ENCODE results near the gene SAMD1.

The SAMD1 gene

DNA sequence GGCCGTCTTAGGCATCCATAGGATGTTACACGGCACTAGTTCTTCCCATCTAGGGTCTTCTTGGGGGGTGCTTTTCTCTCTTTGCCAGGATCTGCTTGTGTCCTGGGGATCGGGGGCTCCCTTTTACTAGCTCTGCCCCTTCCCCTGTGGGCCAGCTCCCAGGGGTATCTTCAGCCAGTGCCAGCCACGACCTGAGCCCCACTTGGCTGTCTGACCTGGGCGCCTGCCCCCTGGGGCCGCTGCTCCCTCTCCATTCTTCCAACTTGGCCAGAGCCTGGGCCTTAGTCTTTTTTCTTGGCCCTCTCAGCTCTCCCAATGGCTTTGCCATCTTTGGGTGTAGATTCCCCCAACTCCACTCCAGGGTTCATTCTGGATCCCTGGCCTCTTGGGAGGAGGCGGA is 23.9 kb upstream of the SAMD1 start:
- FAIRE-seq = no peak
- DNase-seq (ENCODE audit: extremely low spot score, insufficient read length, low read depth) = no peak

DNA sequence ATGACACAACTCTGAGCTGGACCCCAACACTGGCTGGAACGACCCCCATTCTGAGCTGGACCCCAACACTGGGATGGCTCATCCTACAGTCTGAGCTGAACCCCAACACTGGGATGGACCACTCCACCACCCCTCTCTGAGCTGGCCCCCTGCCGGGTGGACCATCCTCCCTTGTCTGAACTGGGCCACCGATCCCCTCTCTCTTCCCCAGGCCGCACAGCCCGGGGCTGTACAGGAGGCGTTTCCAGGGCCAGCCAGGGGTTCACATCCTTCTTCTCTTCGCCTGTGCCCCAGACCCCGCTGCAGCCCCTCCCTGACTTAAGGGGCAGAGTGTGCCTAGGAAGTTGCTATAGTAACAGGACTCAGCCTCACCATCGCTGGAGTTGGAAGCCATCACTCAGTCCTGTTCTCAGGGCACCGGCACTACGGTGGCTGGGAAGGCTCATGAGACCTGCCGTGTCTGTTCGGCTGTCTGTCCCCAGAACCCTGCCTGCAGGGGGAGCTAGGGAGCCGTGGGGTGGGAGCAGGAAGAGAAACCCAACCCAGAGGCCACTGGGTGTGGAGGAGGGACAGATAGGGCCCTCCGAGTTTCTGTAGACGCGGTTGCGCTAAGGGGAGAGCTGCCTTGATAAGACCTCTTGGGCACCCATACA is 23.3 kb upstream of the SAMD1 start:
- no peak for DNase-seq (ENCODE audit: extremely low spot score, insufficient read length, low read depth)
- FAIRE-seq = no peak

DNA sequence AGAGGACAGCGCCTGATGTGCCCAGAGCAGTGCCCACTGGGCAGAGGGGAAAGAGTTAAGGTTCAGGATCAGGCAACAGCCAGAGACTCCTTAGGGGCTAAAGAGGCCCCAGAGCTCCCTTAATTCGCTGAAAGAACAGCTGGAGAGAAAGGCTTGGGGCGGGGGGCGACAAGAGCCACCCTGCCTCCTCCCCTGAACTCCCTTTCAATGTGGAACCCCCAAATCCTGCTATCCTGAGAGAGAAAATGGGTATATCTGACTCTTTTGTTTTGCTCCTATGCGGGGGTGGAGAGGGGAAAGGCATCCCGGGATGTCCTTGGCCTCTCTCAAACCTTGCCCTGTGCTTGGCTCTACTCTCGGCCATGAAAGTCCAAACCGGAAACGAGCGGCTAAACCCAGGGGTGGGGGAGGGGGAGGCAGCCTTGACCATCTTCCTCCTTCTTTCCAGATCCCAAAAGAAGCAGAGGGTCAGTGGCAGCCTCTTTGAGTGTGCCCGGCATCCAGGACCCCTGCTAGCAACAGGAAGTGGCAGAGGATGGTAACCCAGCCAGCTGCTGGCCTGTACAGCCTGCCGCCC is 22.3 kb upstream of the SAMD1 start:
- no peak for FAIRE-seq
- DNase-seq (ENCODE audit: extremely low spot score, insufficient read length, low read depth) = no peak

DNA sequence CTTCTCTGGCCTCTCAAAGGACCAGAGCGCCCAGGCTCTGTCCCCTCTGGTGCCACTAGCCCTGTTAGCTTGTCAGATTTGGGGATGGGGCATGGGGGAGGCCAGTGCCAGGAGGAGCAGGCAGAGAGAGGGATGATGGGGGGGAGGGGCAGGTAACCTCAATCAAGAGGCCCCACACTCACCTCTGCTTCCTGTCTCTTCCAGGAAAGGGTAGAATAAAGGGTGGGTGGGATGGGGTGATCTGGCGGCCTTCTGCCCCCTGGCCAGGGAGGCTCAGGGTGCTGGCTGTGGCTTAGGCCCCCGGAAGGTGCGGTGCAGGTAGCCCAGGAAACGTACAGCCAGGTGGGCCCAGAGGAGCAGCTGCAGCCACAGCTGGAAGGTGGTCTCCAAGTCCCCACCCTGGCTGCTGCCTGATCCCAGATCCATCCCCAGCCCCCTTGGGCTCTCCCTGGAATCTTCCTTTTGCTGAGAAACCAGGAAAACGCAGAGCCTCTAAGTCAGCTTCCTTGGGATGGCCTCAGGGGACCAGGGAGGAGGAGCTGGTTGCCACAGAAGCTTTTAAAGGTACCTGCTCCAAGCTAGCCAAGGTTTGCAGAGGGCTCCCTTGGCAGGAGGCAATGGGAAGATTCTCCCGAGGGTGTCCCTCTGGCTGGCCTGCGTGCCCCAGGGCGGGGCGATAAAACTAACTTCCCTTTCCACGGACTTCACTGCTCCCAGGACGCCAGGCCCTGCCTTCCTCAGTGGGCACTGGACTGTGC is 21.7 kb upstream of the SAMD1 start:
- DNase-seq (ENCODE audit: extremely low spot score, insufficient read length, low read depth) (no peak), FAIRE-seq (no peak)

DNA sequence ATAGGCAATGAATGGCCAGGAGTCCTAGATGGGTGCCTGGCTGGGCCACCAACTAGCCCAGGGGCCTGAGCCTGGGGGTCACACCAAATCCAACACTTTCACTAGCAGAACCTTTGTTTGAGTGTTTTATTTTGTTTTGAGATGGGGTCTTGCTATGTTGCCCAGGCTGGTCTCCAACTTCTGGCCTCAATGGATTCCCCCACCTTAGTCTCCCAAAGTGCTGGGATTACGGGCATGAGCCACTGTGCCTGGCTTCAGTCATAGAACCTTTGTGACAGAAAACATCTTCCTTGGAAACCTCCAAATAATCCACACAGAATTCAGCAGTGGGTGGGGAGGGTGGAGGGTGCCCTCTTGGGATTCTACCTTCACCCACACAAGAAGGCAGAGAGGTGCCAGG is 20.9 kb upstream of the SAMD1 start:
- DNase-seq (ENCODE audit: extremely low spot score, insufficient read length, low read depth) (no peak), FAIRE-seq (no peak)

DNA sequence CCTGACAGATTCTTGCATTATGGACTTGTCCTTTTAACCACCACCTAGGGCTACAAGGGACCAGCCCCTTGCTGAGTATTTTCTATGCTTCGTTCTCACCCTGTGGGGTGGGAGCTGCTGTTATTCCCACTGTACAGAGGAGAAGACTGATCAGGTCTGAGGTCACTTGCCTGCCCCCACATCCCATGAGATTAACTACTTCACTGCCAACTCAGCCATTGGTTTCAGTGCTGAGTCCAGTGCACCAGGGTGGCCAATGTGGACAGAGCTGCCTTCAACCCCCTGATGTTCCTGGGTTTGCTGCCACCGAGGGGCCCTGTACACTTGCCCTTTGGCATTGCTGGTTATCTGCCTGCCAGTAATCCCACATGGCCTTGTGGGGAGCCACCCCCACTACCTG is 20.1 kb upstream of the SAMD1 start:
- DNase-seq (ENCODE audit: extremely low spot score, insufficient read length, low read depth) (no peak), FAIRE-seq (no peak)

DNA sequence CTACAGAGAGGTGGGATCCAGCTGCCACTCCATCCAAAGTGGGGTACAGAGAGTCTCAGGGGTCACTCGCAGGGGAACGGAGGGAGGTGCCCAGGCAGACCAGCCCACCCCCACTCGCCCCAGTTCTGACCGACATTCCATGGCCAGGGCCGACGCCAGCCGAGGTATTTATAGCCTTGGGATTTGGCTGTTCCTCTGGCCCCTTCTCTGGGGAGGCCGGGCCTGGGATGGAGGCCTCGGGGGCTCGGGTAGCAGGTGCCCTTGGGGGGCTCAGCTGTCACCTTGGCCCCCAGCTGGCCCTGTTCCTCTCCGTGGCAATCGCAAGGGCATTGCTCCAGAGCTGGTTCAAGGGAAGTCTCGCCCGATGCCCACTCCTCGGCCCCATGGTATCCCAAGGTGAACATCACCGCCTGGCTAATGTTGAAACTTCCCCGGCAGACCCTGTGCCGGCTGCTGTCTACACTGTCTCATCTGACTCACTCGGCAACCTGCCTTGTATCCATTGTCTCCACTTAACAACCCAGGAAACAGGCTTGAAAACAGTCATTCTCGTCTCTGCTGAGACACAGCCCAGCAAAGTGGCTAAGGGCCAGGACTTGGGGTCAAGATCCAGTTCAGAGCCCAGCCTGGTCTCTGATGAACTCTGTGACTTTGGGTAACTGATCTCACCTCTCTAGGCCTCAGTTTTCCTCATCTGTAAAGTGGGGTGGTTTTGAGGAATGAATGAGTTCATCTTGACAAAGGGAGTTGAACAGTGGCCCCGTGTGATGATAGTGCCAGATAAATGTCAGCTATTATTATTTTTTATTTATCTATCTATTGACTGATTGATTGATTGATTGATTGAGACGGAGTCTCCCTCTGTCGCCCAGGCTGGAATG is 17.3 kb upstream of the SAMD1 start:
- FAIRE-seq (no peak), DNase-seq (ENCODE audit: extremely low spot score, insufficient read length, low read depth) (no peak)

DNA sequence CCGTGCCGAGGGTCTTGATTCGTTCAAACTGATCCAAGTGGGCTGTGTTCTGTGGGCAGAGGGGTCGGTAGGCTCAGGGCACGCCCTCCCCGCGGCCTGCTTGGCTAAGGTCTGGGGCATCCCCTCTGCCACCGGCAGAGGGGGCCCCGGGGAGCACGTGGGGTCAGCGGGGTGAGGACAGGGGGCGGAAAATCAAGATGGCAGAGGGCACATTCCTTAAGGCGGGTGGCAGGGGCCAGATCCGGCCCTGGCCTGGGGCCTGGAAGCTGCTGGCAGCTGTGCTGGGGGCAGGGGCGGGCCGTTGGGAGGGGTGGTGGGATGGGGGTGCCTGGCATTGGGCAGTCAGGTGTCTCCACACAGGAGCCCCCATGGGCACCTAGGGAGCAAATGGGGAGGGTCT is 16.3 kb upstream of the SAMD1 start:
- no peak for DNase-seq (ENCODE audit: extremely low spot score, insufficient read length, low read depth)
- no peak for FAIRE-seq

DNA sequence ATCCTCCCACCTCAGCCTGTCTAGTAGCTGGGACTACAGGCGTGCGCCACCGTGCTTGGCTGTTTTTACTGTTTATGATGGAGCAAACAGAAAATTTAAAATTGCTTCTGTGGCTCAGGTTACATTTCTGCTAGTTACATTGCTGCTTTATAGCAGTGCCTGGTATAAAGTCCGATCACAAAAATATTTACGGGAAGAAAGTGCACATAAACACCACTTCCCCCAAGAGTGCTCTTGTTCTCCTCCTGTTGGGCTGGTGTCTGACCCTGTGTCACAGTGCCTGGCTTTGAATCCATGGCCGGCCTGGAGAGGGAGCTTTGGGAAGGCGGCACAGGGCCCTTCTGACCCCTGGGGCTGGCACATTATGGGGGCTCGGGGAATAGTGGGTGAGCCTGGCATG is 15.1 kb upstream of the SAMD1 start:
- DNase-seq (ENCODE audit: extremely low spot score, insufficient read length, low read depth) = no peak
- no peak for FAIRE-seq

DNA sequence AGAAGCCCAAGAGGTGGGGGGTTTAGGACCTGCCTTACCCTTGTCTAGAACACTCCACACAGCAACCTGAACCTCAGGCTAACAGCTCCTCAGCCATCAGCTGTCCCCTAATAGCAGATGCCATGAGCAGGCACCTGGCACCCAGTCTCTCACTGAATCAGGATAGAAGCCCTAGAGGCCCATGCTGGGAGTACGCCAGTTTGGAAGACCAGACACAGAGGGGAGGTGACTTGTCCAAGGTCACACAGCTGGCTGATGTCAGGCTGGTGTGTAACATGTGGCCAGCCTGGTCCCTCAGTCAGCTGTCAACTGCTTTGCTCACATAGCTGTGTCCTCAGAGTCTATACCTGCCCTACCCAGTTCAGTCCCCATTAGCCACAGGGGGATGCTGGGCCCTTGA is 12.8 kb upstream of the SAMD1 start:
- no peak for FAIRE-seq
- no peak for DNase-seq (ENCODE audit: extremely low spot score, insufficient read length, low read depth)

DNA sequence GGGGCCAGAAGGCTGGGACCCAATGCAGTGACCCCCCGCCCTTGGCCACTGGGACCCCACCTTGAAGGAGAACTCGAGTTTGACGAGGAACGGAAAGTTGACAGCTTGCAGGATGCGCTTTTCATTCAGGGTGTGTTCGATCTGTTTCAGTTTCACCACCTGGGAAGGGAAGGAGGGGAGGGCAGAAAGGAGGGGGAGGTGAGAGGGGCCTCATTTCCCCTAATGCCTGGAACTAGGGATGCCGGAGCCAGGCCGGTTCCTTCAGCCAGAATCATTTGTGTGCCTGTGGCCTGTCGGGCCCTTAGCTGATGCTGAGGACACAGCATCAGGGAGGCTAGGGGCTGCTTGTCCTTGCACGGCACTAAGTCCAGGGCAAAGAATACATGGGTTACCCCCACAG is 12.2 kb upstream of the SAMD1 start:
- no peak for FAIRE-seq
- no peak for DNase-seq (ENCODE audit: extremely low spot score, insufficient read length, low read depth)

DNA sequence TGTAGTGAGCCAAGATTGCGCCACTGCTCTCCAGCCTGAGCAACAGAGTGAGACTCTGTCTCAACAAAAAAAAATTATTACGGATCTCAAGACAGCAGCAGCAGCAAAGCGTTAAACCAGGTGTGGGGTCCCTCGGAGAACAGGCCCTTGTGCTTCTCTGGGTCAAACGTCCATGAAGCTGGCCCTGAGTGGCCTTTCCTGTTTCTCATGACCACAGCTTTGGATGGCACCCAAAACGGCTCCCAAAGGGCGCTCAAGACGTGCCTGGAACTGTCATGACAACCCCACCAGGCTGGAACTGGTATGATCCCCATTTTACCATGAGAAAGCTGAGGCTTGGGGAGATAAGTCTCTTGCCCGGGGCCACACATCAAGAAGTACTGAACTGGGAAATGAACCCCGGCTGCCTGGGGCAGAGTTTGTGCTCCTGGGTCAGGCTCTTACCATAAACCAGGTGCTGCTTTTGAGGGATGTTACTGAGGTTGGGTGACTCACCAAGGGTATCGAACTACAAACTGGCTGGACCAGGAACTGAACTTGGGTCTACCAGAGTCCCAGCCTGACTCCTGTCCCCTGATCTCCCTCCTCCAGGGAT is 11.6 kb upstream of the SAMD1 start:
- DNase-seq (ENCODE audit: extremely low spot score, insufficient read length, low read depth) = no peak
- FAIRE-seq = no peak

DNA sequence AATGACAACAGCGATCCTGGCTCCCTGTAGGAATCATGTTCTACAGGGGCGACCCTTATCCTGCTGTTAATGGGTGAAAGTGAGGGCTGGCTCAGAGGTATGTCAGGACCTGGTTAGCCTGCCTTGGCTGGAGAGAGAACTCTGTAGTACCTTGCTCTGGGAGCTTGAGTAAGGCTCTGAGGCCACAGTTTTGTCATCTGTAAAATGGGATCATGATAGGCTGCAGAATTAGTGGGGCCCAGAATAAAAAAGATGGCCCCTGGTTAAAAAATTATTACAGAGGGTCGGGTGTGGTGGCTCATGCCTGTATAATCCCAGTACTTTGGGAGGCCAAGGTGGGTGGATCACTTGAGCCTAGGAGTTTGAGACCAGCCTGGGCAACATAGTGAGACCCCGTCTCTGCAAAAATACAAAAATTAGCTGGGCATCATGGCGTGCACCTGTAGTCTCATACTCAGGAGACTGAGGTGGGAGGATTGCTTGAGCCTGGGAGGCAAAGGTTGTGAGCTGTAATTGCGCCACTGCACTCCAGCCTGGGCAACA is 10.5 kb upstream of the SAMD1 start:
- no peak for DNase-seq (ENCODE audit: extremely low spot score, insufficient read length, low read depth)
- no peak for FAIRE-seq

DNA sequence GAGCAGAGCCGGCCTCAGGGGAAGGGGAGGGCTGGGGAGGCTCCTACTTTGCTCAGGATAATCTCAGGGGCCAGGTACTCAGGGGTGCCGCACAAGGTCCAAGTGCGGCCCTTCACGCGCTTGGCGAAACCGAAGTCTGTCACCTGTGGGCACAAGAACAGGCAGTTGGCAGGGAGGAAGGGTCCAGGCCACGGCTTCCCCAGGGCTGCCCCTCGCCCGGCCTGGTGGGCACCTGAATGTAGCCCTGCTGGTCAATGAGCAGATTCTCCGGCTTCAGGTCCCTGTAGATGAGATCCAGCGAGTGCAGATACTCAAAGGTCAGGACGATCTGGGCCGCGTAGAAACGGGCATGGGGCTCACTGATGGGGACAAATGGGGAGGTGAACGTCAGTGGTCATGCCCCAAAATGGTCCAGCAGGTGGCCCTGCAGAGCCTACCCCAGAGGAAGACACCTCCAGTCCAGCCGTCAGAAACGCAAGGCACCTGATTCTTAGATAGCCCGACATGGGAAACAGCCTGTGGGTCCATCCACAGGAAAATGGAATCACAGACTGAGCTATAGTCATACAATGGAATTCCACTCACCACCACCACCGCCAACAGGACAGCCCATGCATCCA is 7.1 kb upstream of the SAMD1 start:
- DNase-seq (ENCODE audit: extremely low spot score, insufficient read length, low read depth) (no peak), FAIRE-seq (no peak)

DNA sequence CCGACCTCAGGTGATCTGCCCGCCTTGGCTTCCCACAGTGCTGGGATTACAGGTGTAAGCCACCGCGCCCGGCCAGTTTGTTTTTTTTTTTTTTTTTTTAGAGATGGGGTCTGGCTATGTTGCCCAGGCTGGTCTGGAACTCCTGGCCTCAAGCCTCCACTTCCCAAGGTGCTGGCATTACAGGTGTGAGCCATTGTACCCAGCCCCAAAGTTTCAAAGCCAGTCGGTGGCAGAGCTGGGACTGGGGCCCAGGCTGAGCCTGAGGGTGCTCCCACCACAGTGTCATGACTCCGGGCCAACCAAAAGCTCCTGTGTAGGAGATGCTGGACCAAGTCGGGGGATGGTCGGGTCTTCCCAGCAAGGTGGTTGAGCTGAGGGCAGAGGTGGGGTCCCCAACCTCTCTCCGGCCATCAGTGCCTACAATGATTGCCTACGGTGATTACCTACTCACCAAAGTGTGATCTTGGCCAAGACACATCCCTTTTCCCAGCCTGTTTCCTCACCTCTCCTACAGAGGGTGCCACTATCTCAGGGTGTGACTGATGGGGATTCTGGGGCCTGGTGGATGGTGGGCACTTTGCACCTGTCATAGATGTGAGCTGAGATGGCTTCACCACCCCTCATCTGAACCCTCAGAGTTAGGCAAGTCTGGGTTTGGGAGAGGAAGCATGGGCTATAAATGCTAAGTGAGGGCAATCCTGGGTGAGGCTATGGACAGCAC is 5.9 kb upstream of the SAMD1 start:
- FAIRE-seq (no peak), DNase-seq (ENCODE audit: extremely low spot score, insufficient read length, low read depth) (no peak)

DNA sequence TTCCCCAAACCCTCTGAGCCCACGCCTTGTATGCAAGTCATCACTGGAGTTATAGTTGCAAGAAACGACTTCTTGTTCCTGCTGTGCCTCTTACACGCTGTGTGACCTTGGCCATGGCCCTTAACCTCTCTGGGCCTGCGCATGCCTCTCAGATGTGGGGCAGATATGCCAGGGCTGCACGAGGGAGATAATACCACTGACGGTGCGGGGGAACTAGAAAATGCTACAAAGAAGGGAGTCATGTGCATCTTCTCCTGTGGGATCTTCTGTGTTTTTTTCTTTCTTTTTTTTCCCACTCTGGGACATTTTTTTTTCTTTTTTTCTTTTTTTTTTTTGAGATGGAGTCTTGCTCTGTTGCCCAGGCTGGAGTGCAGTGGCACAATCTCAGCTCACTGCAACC is 4.3 kb upstream of the SAMD1 start:
- FAIRE-seq = no peak

DNA sequence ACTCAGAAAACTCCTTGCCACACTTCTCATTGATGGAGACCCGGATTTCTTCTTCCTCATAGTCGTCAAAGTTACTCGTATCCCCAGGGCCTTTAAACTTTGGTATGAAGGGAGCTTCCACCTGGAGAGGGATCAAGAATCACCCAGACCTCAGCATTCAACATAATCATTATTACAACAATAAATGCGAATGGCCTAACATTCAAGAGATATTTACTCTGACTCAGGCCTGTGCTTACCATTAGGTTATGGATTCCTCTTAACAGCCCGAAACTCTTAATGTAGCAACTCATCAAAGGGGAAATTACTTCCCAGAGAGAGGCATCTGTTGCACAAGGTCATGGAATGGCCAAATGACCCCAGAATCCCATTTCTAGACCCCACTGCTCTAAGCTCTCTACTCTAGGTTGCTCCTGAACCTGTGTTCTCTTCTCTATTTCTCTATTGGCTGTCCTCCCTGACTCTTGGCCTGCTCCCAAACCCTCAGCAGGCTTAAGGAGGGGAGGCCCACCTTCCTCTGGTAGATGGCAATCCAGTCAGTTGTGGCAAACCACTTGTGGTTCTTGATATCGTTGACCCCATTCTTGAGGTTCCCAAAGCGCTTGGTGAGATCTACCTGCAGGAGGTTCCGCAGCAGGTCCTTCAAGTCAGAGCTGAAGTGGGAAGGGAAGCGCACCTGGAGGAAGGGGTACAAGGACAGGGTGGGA is 2.7 kb upstream of the SAMD1 start:
- FAIRE-seq (no peak), DNase-seq (ENCODE audit: extremely low spot score, insufficient read length, low read depth) (no peak)

More for the DNA sequence above, 4.3 kb upstream of the SAMD1 start:
- DNase-seq (ENCODE audit: extremely low spot score, insufficient read length, low read depth) = no peak

DNA sequence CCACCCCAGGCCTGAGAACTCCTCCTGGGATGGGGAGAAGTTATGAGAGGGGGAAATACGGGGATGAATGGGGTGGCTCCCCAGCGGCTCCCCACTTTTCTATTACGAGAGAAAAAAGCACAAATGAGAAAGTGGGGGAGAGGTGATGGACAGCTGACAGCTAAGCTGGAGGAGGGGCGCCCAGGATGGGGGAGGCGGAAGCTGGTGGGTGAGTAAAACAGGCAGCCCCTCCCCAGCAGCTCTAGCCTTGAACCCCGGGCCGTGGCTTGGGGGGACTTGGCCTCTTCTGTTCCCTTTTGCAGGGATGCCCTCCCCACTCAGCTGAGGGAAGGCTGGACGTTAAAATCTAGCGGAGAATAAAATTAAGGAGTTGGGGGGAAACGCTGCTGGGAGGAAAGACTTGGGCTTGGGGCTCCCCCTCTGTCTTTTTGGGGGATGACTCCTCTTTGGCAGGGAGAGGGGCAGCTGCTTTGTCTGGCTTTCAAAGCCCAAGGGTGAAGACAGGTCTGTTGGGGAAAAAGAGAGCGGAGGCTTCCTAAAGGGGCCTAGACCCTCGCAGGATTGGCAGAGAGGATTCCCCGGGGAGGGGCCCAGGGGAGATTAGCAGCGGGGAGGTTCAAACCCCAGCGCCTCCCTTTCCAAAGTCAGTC is 1.4 kb upstream of the SAMD1 start:
- peak; percentile 26 for FAIRE-seq

More for the DNA sequence above, 1.4 kb upstream of the SAMD1 start:
- no peak for DNase-seq (ENCODE audit: extremely low spot score, insufficient read length, low read depth)

Data from GM18507 (cell line).